ENCODE data around the gene BAAT. TPM values are rescaled to one million over a fixed set of nuclear protein-coding genes. Genes with fewer than 3 reads are reported as not detected.
A peak's percentile ranks its signal among the peaks of the same experiment; 100 is the strongest.

BAAT gene
- total and polyA plus RNA-seq, 9 of the 15 experiments (the other 6 are each of a cell fraction or from before 2014, with no cell fraction given) = 0.17 to 0.76 (median 0.32) TPM

- ATAC-seq = peak; percentile 96
- Histone ChIP-seq H3K36me3 (ENCODE audit: control insufficient read depth, insufficient read depth, low read length) (no peaks in the 10 kb centered on the region), H3K27me3 (ENCODE audit: control insufficient read depth in 2 of 2, insufficient read depth in 2 of 2, low read length in 2 of 2) (peaks cover 0 to 10% of the 10 kb centered on the region in 2 experiments; a peak in 3 of 5 replicates), H2AFZ (ENCODE audit: low read depth, low read length) (peak overlapping the region; percentile 45), H3K27ac (ENCODE audit: extremely low read depth, low read depth, low read length) (no peak overlapping the region), H3K4me1 (replicated peaks in 1 of 2; ENCODE audit: control insufficient read depth in 2 of 2, insufficient read depth in 2 of 2, low read length in 2 of 2) (no peaks in the 10 kb centered on the region), H3K79me2 (ENCODE audit: control insufficient read depth, insufficient read depth, low read length) (no peaks in the 10 kb centered on the region), H3K9me1 (ENCODE audit: control insufficient read depth, insufficient read depth, low read length) (no peaks in the 10 kb centered on the region), H3K9me3 (replicated peaks; ENCODE audit: control insufficient read depth, insufficient read depth, low read depth, low read length) (no peaks in the 10 kb centered on the region), H3K4me3 (no peak overlapping the region), H3K4me2 (ENCODE audit: insufficient read depth, low read length) (no peak overlapping the region), H4K20me1 (replicated peaks; ENCODE audit: control insufficient read depth, insufficient read depth, low read length) (no peaks in the 10 kb centered on the region), H3K9ac (ENCODE audit: insufficient read depth in 1 of 2, low read depth in 2 of 2, low read length in 2 of 2) (no peak overlapping the region)
- peak; percentile 56 to 85 (median 60) for DNase-seq (ENCODE audit: extremely low read depth in 1 of 4, low spot score in 3 of 4)
- WGBS (ENCODE audit: insufficient coverage, low coverage, missing lambda C conversion rate) = 14% methylated on average over 4 of the region's 4 CpGs
- CTCF ChIA-PET (ENCODE audit: low intra/inter-chr PET ratio) = interaction anchor here (0.6 to 2.8 kb wide), 4 partner anchors 77 to 710 kb away, joined by 3 to 19 read pairs (median 4); no protein-coding TSS in a partner anchor
- FAIRE-seq = peak; percentile 91
- BruUV-seq (replicated peaks) = no TSS peak
- POLR2A ChIA-PET = interaction anchor here (1.0 kb wide), 1 partner anchor 710 kb away, joined by 4 read pairs; no protein-coding TSS in a partner anchor
- in situ Hi-C loops (cut with MboI) = no loop called here
- intact Hi-C loops (cut with micrococcal nuclease) = loop anchor here (1.0 to 5.0 kb wide), 6 partner anchors 75 to 710 kb away; no protein-coding TSS in a partner anchor
- TF ChIP-seq DEAF1 (CRISPR knock-in tag; IDR thresholded peaks at IDR 0.05) (peak; percentile 43; the same call in 1 of the 2 replicates), HDAC2 (IDR thresholded peaks at IDR 0.05) (no peak), SP1 (CRISPR knock-in tag; IDR thresholded peaks at IDR 0.05) (no peak), GTF2B (IDR thresholded peaks at IDR 0.05; ENCODE audit: extremely low read depth, insufficient read length) (no peak), ARID3A (IDR thresholded peaks at IDR 0.05; ENCODE audit: borderline replicate concordance, low read depth, low read length) (no peak), ELK3 (CRISPR knock-in tag; IDR thresholded peaks at IDR 0.05) (no peak), HDAC8 (tag; IDR thresholded peaks at IDR 0.05) (no peak), ZNF740 (CRISPR knock-in tag; IDR thresholded peaks at IDR 0.05) (no peak), ZNF740 (tag; IDR thresholded peaks at IDR 0.05) (no peak), ZNF830 (CRISPR knock-in tag; IDR thresholded peaks at IDR 0.05) (no peak)
Observed at GRCh38 chr9:101311758-101312420, 72.9 kb downstream of the BAAT start.

All from K562 (cell line).